ENCODE data around the gene ENO1. TPM values are rescaled to one million over a fixed set of nuclear protein-coding genes. Genes with fewer than 3 reads are reported as not detected.
A peak's percentile ranks its signal among the peaks of the same experiment; 100 is the strongest.

The ENO1 gene
- total and polyA plus RNA-seq, 9 of the 15 experiments (the other 6 are each of a cell fraction or from before 2014, with no cell fraction given), result 2,249 to 7,472 (median 2,868) TPM

- TF ChIP-seq SETDB1 (IDR thresholded peaks at IDR 0.05; ENCODE audit: low read length) (no peak), TBL1XR1 (IDR thresholded peaks at IDR 0.05; ENCODE audit: low read length in 2 of 2) (0 out of 4 replicates have a peak, but pooled peaks of 1 of the 2 experiments have one; percentile 15), ZNF232 (CRISPR knock-in tag; IDR thresholded peaks at IDR 0.05) (peak; percentile 95), GTF2B (IDR thresholded peaks at IDR 0.05; ENCODE audit: extremely low read depth, insufficient read length) (peak; percentile 80), ZNF695 (CRISPR knock-in tag; IDR thresholded peaks at IDR 0.05) (no peak), HMGXB4 (CRISPR knock-in tag; IDR thresholded peaks at IDR 0.05) (peak; percentile 90), POLR2AphosphoS5 (IDR thresholded peaks at IDR 0.05; ENCODE audit: control insufficient read depth, insufficient read depth, low read depth, low read length) (no peak; the same call in 1 of the 2 replicates), RAD21 (CRISPR knock-in tag; conservative IDR thresholded peaks at IDR 0.05 in 1 of 2, IDR thresholded peaks at IDR 0.05 in 1 of 2) (peak in 1 of 2 experiments; percentile 33; a peak in 1 of 4 replicates)
Measured at GRCh38 chr1:8878698-8879463, 395 bp upstream of the ENO1 start (continued).
